ENCODE results near the gene SF3B2. TPM values are rescaled to one million over a fixed set of nuclear protein-coding genes. Genes with fewer than 3 reads are reported as not detected.
"Not testable (repeated sequence)": the region's sequence is repeated elsewhere in the genome, so short reads cannot be mapped to it uniquely, and the experiment has no call there.

SF3B2 gene
- total RNA-seq, 4 donors from 2014 or later: 117 to 160 (median 137) TPM

- WGBS: 100% methylated on average over 1 of the region's 1 CpG
- Histone ChIP-seq H3K9me3 (no peaks in the 10 kb centered on the region), H3K27me3 (no peaks in the 10 kb centered on the region), H3K27ac (replicated peaks in 1 of 4) (no peak overlapping the region), H3K36me3 (peaks cover 0 to 25% (median 16%) of the 10 kb centered on the region in 4 donors), H3K4me3 (no peak overlapping the region), H3K4me1 (peaks cover 26 to 48% (median 40%) of the 10 kb centered on the region in 4 donors)
- DNase-seq (ENCODE audit: extremely low spot score): no peak
- intact Hi-C loops (cut with DNase I): no loop called here
- no peak for TF ChIP-seq POLR2A (IDR thresholded peaks at IDR 0.05; ENCODE audit: low read depth)
- TF ChIP-seq, protein P1, sequence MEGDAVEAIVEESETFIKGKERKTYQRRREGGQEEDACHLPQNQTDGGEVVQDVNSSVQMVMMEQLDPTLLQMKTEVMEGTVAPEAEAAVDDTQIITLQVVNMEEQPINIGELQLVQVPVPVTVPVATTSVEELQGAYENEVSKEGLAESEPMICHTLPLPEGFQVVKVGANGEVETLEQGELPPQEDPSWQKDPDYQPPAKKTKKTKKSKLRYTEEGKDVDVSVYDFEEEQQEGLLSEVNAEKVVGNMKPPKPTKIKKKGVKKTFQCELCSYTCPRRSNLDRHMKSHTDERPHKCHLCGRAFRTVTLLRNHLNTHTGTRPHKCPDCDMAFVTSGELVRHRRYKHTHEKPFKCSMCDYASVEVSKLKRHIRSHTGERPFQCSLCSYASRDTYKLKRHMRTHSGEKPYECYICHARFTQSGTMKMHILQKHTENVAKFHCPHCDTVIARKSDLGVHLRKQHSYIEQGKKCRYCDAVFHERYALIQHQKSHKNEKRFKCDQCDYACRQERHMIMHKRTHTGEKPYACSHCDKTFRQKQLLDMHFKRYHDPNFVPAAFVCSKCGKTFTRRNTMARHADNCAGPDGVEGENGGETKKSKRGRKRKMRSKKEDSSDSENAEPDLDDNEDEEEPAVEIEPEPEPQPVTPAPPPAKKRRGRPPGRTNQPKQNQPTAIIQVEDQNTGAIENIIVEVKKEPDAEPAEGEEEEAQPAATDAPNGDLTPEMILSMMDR (IDR thresholded peaks at IDR 0.05): no peak
These were observed 21.5 kb downstream of the SF3B2 start for GRCh38 chr11:66073669-66074068.

DNA sequence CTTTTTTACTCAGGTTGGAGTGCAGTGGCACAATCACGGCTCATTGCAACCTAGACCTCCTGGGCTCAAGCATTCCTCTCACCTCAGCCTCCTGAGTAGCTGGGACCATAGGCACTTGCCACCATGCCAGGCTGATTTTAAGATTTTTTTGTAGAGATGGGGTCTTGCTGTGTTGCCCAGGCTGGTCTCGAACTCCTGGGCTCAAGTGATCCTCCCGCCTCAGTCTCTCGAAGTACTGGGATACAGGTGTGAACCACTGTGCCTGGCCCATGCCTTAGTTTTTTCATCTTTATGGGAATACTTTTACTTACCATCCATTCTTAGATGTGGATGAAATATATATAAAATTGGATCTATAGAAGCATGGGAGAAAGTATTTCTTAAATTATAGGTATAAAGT, 23.1 kb downstream of the SF3B2 start:
- no peak for DNase-seq (ENCODE audit: extremely low spot score)
- Histone ChIP-seq H3K4me1 (peaks cover 15 to 45% (median 32%) of the 10 kb centered on the region in 4 donors), H3K36me3 (peaks cover 0 to 22% (median 14%) of the 10 kb centered on the region in 4 donors), H3K9me3 (no peaks in the 10 kb centered on the region), H3K4me3 (no peak overlapping the region), H3K27me3 (no peaks in the 10 kb centered on the region), H3K27ac (replicated peaks in 1 of 4) (no peak overlapping the region)
- TF ChIP-seq POLR2A (IDR thresholded peaks at IDR 0.05; ENCODE audit: low read depth): no peak
- TF ChIP-seq, protein P1 (IDR thresholded peaks at IDR 0.05): no peak
- TF ChIP-seq EP300 (IDR thresholded peaks at IDR 0.05): no peak
- no peak for TF ChIP-seq POLR2AphosphoS5 (IDR thresholded peaks at IDR 0.05)
- intact Hi-C loops (cut with DNase I): no loop called here
- WGBS: 97% methylated on average over 4 of the region's 4 CpGs

GRCh38 chr11:66076561-66076960, 24.4 kb downstream of the SF3B2 start:
- Histone ChIP-seq H3K27me3 (no peaks in the 10 kb centered on the region), H3K4me1 (peaks cover 23 to 48% (median 38%) of the 10 kb centered on the region in 4 donors), H3K27ac (replicated peaks in 1 of 4) (no peak overlapping the region), H3K9me3 (no peaks in the 10 kb centered on the region), H3K36me3 (peaks cover 0 to 22% (median 14%) of the 10 kb centered on the region in 4 donors), H3K4me3 (no peak overlapping the region)
- 85% methylated on average over 9 of the region's 9 CpGs for WGBS
- DNase-seq (ENCODE audit: extremely low spot score): no peak
- intact Hi-C loops (cut with DNase I): no loop called here
- TF ChIP-seq POLR2AphosphoS5 (IDR thresholded peaks at IDR 0.05): no peak
- TF ChIP-seq POLR2A (IDR thresholded peaks at IDR 0.05; ENCODE audit: low read depth): no peak
- no peak for TF ChIP-seq EP300 (IDR thresholded peaks at IDR 0.05)
- TF ChIP-seq, protein P1 (IDR thresholded peaks at IDR 0.05): no peak

DNA sequence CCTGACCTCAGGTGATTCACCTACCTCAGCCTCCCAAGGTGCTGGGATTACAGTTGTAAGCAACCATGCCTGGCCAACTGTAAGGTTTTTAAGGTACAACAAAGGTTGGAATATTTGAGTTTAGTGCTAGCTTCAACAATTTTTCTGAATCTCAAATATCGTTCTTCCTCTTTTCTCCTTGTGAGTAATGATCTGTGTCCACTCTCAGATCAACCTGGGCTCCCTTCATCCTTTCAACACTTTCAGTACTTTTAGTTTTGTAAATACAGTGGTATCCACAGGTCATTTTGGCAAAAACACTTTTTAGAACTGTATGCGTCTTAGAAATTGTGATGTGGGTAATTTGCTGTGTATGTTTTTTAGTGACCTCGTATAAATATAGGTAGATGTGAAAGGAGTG, 25.8 kb downstream of the SF3B2 start:
- TF ChIP-seq EP300 (IDR thresholded peaks at IDR 0.05) (no peak), POLR2A (IDR thresholded peaks at IDR 0.05; ENCODE audit: low read depth) (no peak), POLR2AphosphoS5 (IDR thresholded peaks at IDR 0.05) (no peak)
- TF ChIP-seq, protein P1 (IDR thresholded peaks at IDR 0.05): no peak
- WGBS: 92% methylated on average over 3 of the region's 3 CpGs

GRCh38 chr11:66078949-66079348, 26.8 kb downstream of the SF3B2 start:
- H3K27ac ChIP-seq (replicated peaks in 1 of 4); H3K27me3 ChIP-seq; intact Hi-C loops (cut with DNase I); H3K4me3 ChIP-seq; H3K9me3 ChIP-seq; DNase-seq (ENCODE audit: extremely low spot score): not testable (repeated sequence)
- peaks cover 0 to 17% (median 12%) of the 10 kb centered on the region in 4 donors for H3K36me3 ChIP-seq
- H3K4me1 ChIP-seq: peaks cover 42 to 58% (median 47%) of the 10 kb centered on the region in 4 donors
- WGBS: 87% methylated on average over 7 of the region's 7 CpGs

More for the DNA sequence above, 25.8 kb downstream of the SF3B2 start:
- H3K9me3 ChIP-seq: no peaks in the 10 kb centered on the region
- DNase-seq (ENCODE audit: extremely low spot score): no peak
- no peaks in the 10 kb centered on the region for H3K27me3 ChIP-seq
- no peak overlapping the region for H3K4me3 ChIP-seq
- H3K36me3 ChIP-seq: peaks cover 0 to 19% (median 14%) of the 10 kb centered on the region in 4 donors
- intact Hi-C loops (cut with DNase I): no loop called here
- H3K27ac ChIP-seq (replicated peaks in 1 of 4): no peak overlapping the region
- peaks cover 32 to 48% (median 37%) of the 10 kb centered on the region in 4 donors for H3K4me1 ChIP-seq

Data from esophagus muscularis mucosa (tissue), 4 donors.